SIG-M5 (cell line): Measurements from ENCODE around the gene SMAD3.

Source experiments
- DNase-seq: peaks from one replicate; lab custom pipeline; 2025; lab: John Stamatoyannopoulos, UW

SMAD3 gene

GRCh38 chr15:67097930-67098740 lies 32.7 kb downstream of the SMAD3 start:
- no peak for DNase-seq

GRCh38 chr15:67098768-67099282 lies 33.4 kb downstream of the SMAD3 start:
- DNase-seq = no peak

GRCh38 chr15:67100124-67100791 lies 34.9 kb downstream of the SMAD3 start:
- DNase-seq = no peak

- DNase-seq = no peak
These were observed 35.6 kb downstream of the SMAD3 start for GRCh38 chr15:67100801-67101581.

- DNase-seq = no peak
These were observed 36.7 kb downstream of the SMAD3 start for GRCh38 chr15:67101911-67102598.

- DNase-seq = no peak
These were observed 37.2 kb downstream of the SMAD3 start for GRCh38 chr15:67102599-67102929.

GRCh38 chr15:67103021-67103420 lies 37.6 kb downstream of the SMAD3 start:
- no peak for DNase-seq

- no peak for DNase-seq
These were observed 38.0 kb downstream of the SMAD3 start for GRCh38 chr15:67103432-67103831.

- DNase-seq = no peak
These were observed 38.5 kb downstream of the SMAD3 start for GRCh38 chr15:67103869-67104268.

GRCh38 chr15:67104510-67104909 lies 39.1 kb downstream of the SMAD3 start:
- no peak for DNase-seq

GRCh38 chr15:67105065-67105951 lies 39.9 kb downstream of the SMAD3 start:
- DNase-seq = no peak

GRCh38 chr15:67105991-67106763 lies 40.8 kb downstream of the SMAD3 start:
- no peak for DNase-seq

- DNase-seq = no peak
These were observed 41.3 kb downstream of the SMAD3 start for GRCh38 chr15:67106764-67107013.

- no peak for DNase-seq
These were observed 41.8 kb downstream of the SMAD3 start for GRCh38 chr15:67107014-67107812.

GRCh38 chr15:67108122-67108961 lies 42.9 kb downstream of the SMAD3 start:
- DNase-seq = no peak

- no peak for DNase-seq
These were observed 44.0 kb downstream of the SMAD3 start for GRCh38 chr15:67109141-67110034.

- DNase-seq = no peak
These were observed 45.0 kb downstream of the SMAD3 start for GRCh38 chr15:67110361-67110781.
